ENCODE results near the gene CPLX3. TPM values are rescaled to one million over a fixed set of nuclear protein-coding genes. Genes with fewer than 3 reads are reported as not detected.

Gene CPLX3
- total RNA-seq, 2 donors from 2014 or later, result 0.20 TPM; not detected in 1

DNA sequence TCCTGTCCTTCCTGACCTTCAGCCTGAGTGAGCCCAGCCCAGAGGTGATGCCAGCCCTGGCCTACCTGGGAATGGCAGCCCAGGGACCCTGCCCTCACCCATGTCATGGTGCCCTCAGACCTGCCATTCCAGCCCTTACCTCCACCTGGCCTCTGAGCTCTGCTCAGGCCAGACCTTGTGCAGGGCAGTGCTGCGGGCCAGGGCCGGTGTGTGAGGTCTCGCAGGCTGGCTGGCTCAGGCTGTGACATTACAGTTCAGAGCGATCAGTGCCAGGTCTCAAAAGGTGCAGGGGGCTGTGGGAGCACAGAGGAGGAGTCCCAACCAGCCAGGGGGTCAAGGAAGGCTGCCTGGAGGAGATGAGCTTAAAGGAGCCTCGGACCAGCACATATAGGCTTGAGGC, 6.4 kb upstream of the CPLX3 start:
- Mint-ChIP-seq H3K27ac (no peak overlapping the region), H3K36me3 (ENCODE audit: low read depth) (peaks cover 4% of the 10 kb centered on the region), H3K27me3 (peaks cover 8% of the 10 kb centered on the region), H3K4me1 (peaks cover 8% of the 10 kb centered on the region), H3K4me3 (no peak overlapping the region)
- no peak for ATAC-seq
- no peak for DNase-seq
- no peaks in the 10 kb centered on the region for H3K9me3 ChIP-seq (ENCODE audit: control insufficient read depth, low read length, poor library complexity, severe bottlenecking)

DNA sequence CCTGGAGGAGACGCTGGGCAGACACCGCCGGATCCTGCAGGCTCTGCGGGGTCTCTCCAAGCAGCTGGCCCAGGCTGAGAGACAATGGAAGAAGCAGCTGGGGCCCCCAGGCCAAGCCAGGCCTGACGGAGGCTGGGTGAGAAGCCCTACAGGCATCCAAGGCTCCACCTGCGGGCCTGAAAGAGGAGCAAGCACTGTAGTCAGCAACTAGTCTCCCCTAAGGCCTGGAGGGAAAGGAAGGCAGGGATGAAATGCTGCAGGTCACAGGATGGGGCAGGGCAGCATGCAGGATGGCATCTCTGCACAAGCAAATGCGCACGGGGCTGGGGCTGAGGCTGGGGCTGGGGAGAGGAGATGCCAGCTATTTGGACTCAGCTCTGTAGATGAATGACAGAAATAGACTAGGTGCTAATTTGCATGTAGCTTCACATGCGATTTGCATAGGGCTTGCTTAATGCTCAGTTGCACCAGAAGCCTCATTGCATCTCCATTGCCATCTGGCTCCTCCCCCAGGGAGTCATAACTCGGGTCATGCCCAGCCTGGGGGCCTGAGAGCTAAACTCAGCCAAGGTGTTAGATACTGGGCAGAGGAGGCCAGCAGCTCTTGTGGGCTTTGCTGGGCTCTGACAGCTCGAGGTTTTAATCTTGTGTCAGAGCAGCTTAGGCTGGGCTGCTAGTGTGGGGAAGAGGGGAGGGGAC, 5.2 kb upstream of the CPLX3 start:
- Mint-ChIP-seq H3K27ac (no peak overlapping the region), H3K36me3 (ENCODE audit: low read depth) (peaks cover 4% of the 10 kb centered on the region), H3K27me3 (peaks cover 9% of the 10 kb centered on the region), H3K4me1 (peaks cover 8% of the 10 kb centered on the region), H3K4me3 (no peak overlapping the region)
- DNase-seq, result no peak
- peak; percentile 38 for ATAC-seq
- H3K9me3 ChIP-seq (ENCODE audit: control insufficient read depth, low read length, poor library complexity, severe bottlenecking), result no peaks in the 10 kb centered on the region

DNA sequence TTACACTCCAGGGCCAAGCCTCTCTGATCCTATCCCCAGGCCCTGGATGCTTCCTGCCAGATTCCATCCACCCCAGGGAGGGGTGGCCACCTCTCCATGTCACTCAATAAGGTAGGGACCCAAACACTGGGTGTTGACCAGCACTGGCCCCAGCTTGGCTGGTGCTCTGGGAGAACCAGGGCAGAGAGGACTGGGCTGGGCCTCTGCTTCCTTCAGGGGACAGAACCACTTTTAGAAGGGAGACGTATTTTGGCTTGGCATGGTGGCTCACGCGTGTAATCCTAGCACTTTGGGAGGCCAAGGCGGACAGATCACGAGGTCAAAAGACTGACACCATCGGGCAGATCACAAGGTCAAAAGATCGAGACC, 4.7 kb upstream of the CPLX3 start:
- DNase-seq (no peak), ATAC-seq (no peak)
- Mint-ChIP-seq H3K27ac (no peak overlapping the region), H3K4me3 (no peak overlapping the region), H3K4me1 (peaks cover 8% of the 10 kb centered on the region), H3K27me3 (peaks cover 9% of the 10 kb centered on the region), H3K36me3 (ENCODE audit: low read depth) (peaks cover 4% of the 10 kb centered on the region)
- no peaks in the 10 kb centered on the region for H3K9me3 ChIP-seq (ENCODE audit: control insufficient read depth, low read length, poor library complexity, severe bottlenecking)

- H3K9me3 ChIP-seq (ENCODE audit: control insufficient read depth, low read length, poor library complexity, severe bottlenecking), result no peaks in the 10 kb centered on the region
- H3K4me1 Mint-ChIP-seq, result peaks cover 8% of the 10 kb centered on the region
- DNase-seq (no peak), ATAC-seq (no peak)
- peaks cover 11% of the 10 kb centered on the region for H3K27me3 Mint-ChIP-seq
- no peak overlapping the region for H3K27ac Mint-ChIP-seq
- no peak overlapping the region for H3K4me3 Mint-ChIP-seq
- peaks cover 4% of the 10 kb centered on the region for H3K36me3 Mint-ChIP-seq (ENCODE audit: low read depth)
Observed at GRCh38 chr15:74822233-74822632, 4.2 kb upstream of the CPLX3 start.

DNA sequence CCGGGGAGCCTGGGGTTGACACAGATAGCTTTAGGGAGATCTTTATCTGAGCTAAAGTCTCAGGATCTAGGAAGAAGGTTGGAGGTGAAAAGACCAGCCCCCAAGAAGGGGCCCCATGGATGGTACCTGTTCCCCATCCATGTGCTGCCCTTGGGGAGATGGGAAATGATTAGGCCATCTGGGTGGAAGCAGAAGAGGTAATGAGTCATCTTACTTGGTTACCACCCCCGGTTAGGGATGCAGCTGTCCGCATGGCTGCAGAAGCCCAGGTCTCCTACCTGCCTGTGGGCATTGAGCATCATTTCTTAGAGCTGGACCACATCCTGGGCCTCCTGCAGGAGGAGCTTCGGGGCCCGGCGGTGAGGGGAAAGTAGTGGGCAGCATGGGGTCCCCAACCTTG, 3.1 kb upstream of the CPLX3 start:
- H3K4me1 Mint-ChIP-seq, result peaks cover 10% of the 10 kb centered on the region
- ATAC-seq (no peak), DNase-seq (no peak)
- H3K36me3 Mint-ChIP-seq (ENCODE audit: low read depth), result peaks cover 4% of the 10 kb centered on the region
- no peak overlapping the region for H3K4me3 Mint-ChIP-seq
- H3K9me3 ChIP-seq (ENCODE audit: control insufficient read depth, low read length, poor library complexity, severe bottlenecking), result no peaks in the 10 kb centered on the region
- peaks cover 22% of the 10 kb centered on the region for H3K27me3 Mint-ChIP-seq
- no peak overlapping the region for H3K27ac Mint-ChIP-seq

GRCh38 chr15:74824976-74825375, 1.5 kb upstream of the CPLX3 start:
- no peak overlapping the region for H3K4me3 Mint-ChIP-seq
- DNase-seq (no peak), ATAC-seq (no peak)
- peaks cover 30% of the 10 kb centered on the region for H3K27me3 Mint-ChIP-seq
- peaks cover 9% of the 10 kb centered on the region for H3K4me1 Mint-ChIP-seq
- no peak overlapping the region for H3K27ac Mint-ChIP-seq
- H3K9me3 ChIP-seq (ENCODE audit: control insufficient read depth, low read length, poor library complexity, severe bottlenecking), result no peaks in the 10 kb centered on the region
- peaks cover 4% of the 10 kb centered on the region for H3K36me3 Mint-ChIP-seq (ENCODE audit: low read depth)

GRCh38 chr15:74825866-74826265, 561 bp upstream of the CPLX3 start:
- H3K27ac Mint-ChIP-seq, result no peak overlapping the region
- peaks cover 4% of the 10 kb centered on the region for H3K36me3 Mint-ChIP-seq (ENCODE audit: low read depth)
- peaks cover 30% of the 10 kb centered on the region for H3K27me3 Mint-ChIP-seq
- DNase-seq, result no peak
- H3K4me1 Mint-ChIP-seq, result peaks cover 9% of the 10 kb centered on the region
- ATAC-seq, result no peak
- no peak overlapping the region for H3K4me3 Mint-ChIP-seq
- no peaks in the 10 kb centered on the region for H3K9me3 ChIP-seq (ENCODE audit: control insufficient read depth, low read length, poor library complexity, severe bottlenecking)

GRCh38 chr15:74826921-74827320, 494 bp downstream of the CPLX3 start:
- H3K27me3 Mint-ChIP-seq, result peaks cover 30% of the 10 kb centered on the region
- peaks cover 4% of the 10 kb centered on the region for H3K36me3 Mint-ChIP-seq (ENCODE audit: low read depth)
- peak overlapping the region; percentile 15 for H3K4me3 Mint-ChIP-seq
- H3K27ac Mint-ChIP-seq, result no peak overlapping the region
- ATAC-seq, result peak; percentile 4
- DNase-seq, result no peak
- peaks cover 9% of the 10 kb centered on the region for H3K4me1 Mint-ChIP-seq
- H3K9me3 ChIP-seq (ENCODE audit: control insufficient read depth, low read length, poor library complexity, severe bottlenecking), result no peaks in the 10 kb centered on the region

- Mint-ChIP-seq H3K4me3 (no peak overlapping the region), H3K27ac (no peak overlapping the region), H3K36me3 (ENCODE audit: low read depth) (peaks cover 4% of the 10 kb centered on the region), H3K27me3 (peaks cover 30% of the 10 kb centered on the region), H3K4me1 (peaks cover 9% of the 10 kb centered on the region)
- DNase-seq (no peak), ATAC-seq (no peak)
- H3K9me3 ChIP-seq (ENCODE audit: control insufficient read depth, low read length, poor library complexity, severe bottlenecking), result no peaks in the 10 kb centered on the region
Observed at GRCh38 chr15:74827614-74828013, 1.2 kb downstream of the CPLX3 start.

DNA sequence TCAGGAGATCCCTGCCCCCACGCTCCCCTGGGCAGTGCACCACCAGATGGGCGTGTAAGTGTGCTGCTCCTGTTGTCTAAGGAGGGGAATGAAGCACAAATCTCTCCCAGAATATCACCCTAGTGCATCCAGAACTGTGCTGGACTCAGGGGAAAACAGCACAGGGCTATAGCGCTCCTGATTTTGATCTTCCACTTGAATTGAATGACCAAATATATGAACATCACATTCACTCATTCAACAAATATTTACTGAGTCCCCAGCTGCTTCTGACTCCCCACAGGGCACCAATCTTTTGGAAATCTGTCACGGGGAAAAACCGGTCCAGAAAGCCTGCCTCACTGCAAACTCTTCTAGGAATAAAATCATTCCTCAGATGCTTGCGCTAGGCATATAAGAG, 2.4 kb downstream of the CPLX3 start:
- DNase-seq (no peak), ATAC-seq (no peak)
- Mint-ChIP-seq H3K27ac (no peak overlapping the region), H3K36me3 (ENCODE audit: low read depth) (peaks cover 4% of the 10 kb centered on the region), H3K4me1 (peaks cover 12% of the 10 kb centered on the region), H3K27me3 (peaks cover 30% of the 10 kb centered on the region), H3K4me3 (no peak overlapping the region)
- H3K9me3 ChIP-seq (ENCODE audit: control insufficient read depth, low read length, poor library complexity, severe bottlenecking), result no peaks in the 10 kb centered on the region

DNA sequence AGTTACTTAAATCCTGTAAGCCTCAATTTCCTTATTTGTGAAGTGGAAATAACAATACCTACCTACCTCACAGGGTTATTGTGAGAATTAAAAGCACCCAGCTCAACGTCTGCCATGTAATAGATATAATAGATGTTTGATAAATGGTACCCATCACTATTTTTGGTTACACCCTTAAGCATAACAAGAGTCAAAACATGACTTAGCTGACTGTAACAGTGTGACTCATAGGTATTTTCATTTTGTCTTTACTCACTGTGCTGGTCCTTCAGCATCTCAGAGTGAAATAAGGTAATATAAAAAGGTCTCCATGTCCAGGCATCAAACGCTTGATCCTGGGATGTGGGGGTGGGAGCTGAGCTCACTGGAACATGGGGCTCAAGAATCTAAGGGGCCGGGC, 3.1 kb downstream of the CPLX3 start:
- H3K27me3 Mint-ChIP-seq, result peaks cover 27% of the 10 kb centered on the region
- H3K36me3 Mint-ChIP-seq (ENCODE audit: low read depth), result peaks cover 4% of the 10 kb centered on the region
- no peak for DNase-seq
- H3K27ac Mint-ChIP-seq, result no peak overlapping the region
- no peak overlapping the region for H3K4me3 Mint-ChIP-seq
- peaks cover 12% of the 10 kb centered on the region for H3K4me1 Mint-ChIP-seq
- ATAC-seq, result no peak
- H3K9me3 ChIP-seq (ENCODE audit: control insufficient read depth, low read length, poor library complexity, severe bottlenecking), result no peaks in the 10 kb centered on the region

- no peak overlapping the region for H3K27ac Mint-ChIP-seq
- H3K4me3 Mint-ChIP-seq, result no peak overlapping the region
- H3K36me3 Mint-ChIP-seq (ENCODE audit: low read depth), result no peaks in the 10 kb centered on the region
- DNase-seq, result no peak
- H3K27me3 Mint-ChIP-seq, result peaks cover 22% of the 10 kb centered on the region
- ATAC-seq, result no peak
- H3K9me3 ChIP-seq (ENCODE audit: control insufficient read depth, low read length, poor library complexity, severe bottlenecking), result no peaks in the 10 kb centered on the region
- H3K4me1 Mint-ChIP-seq, result peaks cover 8% of the 10 kb centered on the region
Observed at GRCh38 chr15:74829991-74830390, 3.6 kb downstream of the CPLX3 start.

DNA sequence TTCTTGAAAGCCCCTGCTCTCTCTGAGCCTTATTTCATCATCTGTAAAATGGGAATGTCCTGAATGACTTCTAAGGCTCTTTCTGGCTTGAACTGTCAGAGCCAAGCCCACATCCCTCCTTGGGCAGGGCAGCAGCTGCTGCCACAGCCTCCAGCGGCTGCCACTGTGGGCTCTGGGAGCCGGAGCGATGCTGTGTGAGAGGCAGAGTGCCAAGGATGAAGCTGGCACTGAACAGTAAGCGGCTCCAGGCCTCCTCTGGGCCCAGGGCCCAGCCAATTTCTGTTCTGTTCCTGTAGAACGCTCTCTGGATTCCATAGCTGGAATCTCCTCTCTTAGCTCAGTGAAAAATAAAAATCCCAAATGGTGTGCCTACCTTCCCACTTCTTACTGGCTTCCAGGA, 4.4 kb downstream of the CPLX3 start:
- Mint-ChIP-seq H3K27me3 (peaks cover 21% of the 10 kb centered on the region), H3K27ac (no peak overlapping the region), H3K36me3 (ENCODE audit: low read depth) (no peaks in the 10 kb centered on the region), H3K4me1 (peaks cover 13% of the 10 kb centered on the region), H3K4me3 (no peak overlapping the region)
- ATAC-seq (no peak), DNase-seq (no peak)
- H3K9me3 ChIP-seq (ENCODE audit: control insufficient read depth, low read length, poor library complexity, severe bottlenecking), result no peaks in the 10 kb centered on the region

DNA sequence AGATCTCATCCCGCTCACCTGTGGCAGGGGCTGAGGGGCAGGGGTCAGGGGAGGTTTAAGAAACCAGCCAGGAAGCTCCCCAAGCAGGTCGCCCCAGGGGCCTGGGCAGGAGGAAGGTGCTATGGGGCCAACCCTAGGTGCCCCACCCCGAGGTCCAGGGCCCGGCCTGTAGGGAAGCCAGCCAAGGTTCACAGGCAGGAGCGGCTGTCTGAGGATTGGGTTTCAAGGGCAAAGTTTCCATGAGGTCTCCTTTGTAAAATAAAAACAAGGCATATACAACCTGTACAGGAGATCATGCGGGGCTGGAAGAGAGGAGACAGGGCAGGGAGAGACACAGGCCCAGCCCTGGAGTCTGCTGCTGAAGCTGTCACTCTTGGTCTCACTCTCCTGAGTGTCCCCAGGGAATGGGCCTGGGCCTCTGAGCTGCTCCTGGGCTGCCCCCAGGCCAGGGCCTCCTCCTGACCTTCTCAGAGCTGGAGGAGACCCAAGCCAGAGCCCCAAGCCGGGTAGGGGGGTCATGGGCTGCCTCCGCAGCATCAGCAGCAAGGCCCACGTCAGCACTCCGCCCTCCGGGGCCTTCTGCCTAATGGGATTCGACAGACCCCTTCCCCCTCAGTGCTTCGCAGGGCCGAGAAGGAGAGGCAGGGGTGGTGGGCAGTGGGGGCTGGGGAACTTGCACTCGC, 5.5 kb downstream of the CPLX3 start:
- no peak overlapping the region for H3K27ac Mint-ChIP-seq
- no peaks in the 10 kb centered on the region for H3K36me3 Mint-ChIP-seq (ENCODE audit: low read depth)
- H3K27me3 Mint-ChIP-seq, result peaks cover 21% of the 10 kb centered on the region
- no peaks in the 10 kb centered on the region for H3K9me3 ChIP-seq (ENCODE audit: control insufficient read depth, low read length, poor library complexity, severe bottlenecking)
- peaks cover 13% of the 10 kb centered on the region for H3K4me1 Mint-ChIP-seq
- DNase-seq (no peak), ATAC-seq (no peak)
- H3K4me3 Mint-ChIP-seq, result no peak overlapping the region
